HG02759 (cell line): Measurements from ENCODE around the gene ZDBF2.
"Not testable (repeated sequence)": the region's sequence is repeated elsewhere in the genome, so short reads cannot be mapped to it uniquely, and the experiment has no call there.

Source experiments
- ATAC-seq: cut with Tn5 transposase; IDR thresholded peaks from one replicate; pipeline ENCODE4 v1.9.1; 2021; ENCODE audit warnings: mild to moderate bottlenecking, moderate library complexity; ENCODE audit not compliant: unreplicated experiment

ZDBF2 gene

DNA sequence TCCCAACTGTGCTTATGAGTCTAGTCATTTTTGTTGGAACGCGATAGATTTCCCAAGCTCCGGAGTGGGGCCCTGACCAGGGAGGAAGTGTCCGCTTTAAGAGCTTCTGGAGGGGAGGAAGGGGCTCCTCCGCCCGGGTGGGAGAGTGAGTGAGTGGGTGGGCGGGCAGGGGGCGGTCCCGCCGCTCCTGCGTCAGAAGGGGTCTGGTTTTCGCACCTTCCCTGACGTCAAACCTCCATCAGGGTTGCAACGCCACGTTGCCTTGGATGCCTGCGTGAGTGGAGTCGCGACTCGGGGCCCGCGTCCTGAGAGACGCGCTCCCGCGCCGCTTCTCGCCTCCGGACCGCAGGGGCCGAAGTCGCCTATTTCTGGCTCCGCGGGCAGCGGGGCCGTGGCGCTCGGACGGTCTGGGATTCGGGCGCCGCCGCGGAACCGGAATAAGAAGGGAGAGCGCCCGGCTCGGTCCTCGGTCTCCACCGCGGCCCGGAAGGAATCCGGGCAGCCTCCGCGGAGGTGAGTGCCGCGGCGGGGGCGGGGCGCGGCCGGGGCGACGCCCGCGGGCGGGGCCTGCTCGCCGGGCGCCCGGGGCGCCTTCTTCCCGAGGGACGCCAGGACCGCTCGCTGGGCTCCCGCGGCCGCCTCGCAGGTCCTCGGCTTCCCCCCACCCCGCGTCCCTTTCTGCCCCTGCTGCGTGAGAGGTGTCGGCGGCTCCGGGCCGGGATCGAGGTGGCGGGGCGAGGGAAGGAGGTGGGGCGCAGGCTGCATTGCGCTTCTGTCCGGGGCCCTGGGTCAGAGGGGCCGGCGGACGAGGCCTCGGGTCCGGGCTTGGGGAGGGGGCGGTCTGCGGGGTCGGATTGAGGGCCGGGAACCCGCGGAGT, at the start of gene ZDBF2:
Gene ZDBF2, plus strand, starts transcription at position 230 of the 878 bp plus-strand sequence. CDS start 7,187 bp downstream, outside the sequence.
- peak; percentile 89 for ATAC-seq

- peak; percentile 87 for ATAC-seq
Measured at GRCh38 chr2:206225435-206226232, 48.8 kb upstream of the ZDBF2 start.

GRCh38 chr2:206228636-206229035, 45.8 kb upstream of the ZDBF2 start:
- not testable (repeated sequence) for ATAC-seq

- ATAC-seq = no peak
Measured at GRCh38 chr2:206229642-206230041, 44.8 kb upstream of the ZDBF2 start.

- no peak for ATAC-seq
Measured at GRCh38 chr2:206230060-206230762, 44.3 kb upstream of the ZDBF2 start.

GRCh38 chr2:206231669-206232286, 42.7 kb upstream of the ZDBF2 start:
- ATAC-seq = no peak

DNA sequence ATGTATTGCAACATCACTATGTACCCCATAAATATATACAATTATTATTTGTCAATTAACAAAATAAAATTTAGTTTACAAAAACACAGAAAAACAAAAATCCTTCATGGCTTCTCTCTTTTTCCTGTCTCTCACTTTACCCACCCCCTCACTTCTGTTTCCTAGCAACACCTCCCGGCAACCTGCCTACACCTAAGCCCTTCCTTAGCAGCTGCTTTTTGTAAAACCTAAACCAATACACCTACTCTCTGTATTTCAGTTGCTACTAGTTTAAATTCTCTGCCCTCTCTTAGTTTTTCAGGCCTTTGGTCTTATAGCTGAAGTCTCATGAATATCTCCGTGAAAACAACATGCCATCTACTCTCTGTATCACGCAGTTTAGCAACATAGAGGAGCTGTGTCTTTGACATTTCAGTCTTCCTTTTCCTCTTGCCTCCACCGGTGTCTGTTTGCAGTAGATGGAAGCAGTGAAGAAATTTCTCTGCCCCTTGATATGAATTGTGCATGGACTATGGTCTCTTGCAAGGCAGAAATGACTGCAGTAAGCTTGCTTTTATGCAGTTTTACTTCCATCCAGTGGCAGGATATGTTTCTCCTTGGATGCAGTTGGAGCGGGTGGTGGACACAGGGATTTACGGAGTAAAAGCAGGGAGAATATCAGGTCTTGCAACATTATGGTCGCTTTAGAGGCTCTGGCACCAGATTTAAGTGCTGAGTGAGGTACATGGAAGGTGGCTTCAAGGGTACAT, 42.0 kb upstream of the ZDBF2 start:
- ATAC-seq = no peak

GRCh38 chr2:206239157-206239556, 35.3 kb upstream of the ZDBF2 start:
- no peak for ATAC-seq

DNA sequence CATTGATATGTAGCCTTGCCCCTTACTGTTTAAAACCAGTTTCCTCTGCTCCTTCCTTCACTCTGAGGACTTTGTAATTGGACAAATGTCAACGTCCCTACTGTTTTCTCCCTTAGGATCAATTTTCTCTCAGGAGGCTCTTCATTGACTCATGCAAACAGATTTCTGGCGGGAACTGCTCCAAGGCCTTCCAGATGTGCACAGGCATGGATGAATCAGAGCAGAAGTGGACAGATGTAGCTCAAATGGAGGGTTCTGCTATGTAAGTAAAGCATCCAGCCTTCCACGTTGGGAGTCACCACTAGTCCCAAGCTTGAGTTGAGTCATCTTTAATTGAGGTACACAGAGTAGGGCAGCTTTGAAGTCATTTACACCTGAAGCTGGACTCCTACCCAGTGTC, 34.1 kb upstream of the ZDBF2 start:
- ATAC-seq = no peak

GRCh38 chr2:206241736-206242135, 32.7 kb upstream of the ZDBF2 start:
- no peak for ATAC-seq

DNA sequence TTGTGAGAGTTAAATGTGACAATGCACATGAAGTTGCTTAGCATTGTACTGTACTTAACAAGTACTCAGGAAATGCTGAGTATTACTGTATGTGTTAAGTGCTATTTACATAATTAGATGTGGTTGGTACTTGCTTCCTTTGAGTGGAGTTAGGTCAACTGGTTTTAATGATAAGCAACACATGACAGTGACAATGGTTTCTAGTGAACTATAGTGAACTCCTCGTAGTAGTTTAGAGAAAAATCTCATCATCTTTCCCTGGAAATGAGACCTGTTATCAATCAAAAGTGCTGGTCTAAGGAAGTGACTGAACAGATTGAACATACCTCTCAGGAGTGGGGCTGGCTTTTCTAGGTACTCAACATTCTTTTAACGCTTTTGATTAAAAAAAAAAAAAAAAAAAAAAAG, 29.2 kb upstream of the ZDBF2 start:
- ATAC-seq = peak; percentile 60

GRCh38 chr2:206250041-206250897, 24.2 kb upstream of the ZDBF2 start:
- peak; percentile 37 for ATAC-seq

- ATAC-seq = no peak
Measured at GRCh38 chr2:206253125-206253776, 21.2 kb upstream of the ZDBF2 start.

DNA sequence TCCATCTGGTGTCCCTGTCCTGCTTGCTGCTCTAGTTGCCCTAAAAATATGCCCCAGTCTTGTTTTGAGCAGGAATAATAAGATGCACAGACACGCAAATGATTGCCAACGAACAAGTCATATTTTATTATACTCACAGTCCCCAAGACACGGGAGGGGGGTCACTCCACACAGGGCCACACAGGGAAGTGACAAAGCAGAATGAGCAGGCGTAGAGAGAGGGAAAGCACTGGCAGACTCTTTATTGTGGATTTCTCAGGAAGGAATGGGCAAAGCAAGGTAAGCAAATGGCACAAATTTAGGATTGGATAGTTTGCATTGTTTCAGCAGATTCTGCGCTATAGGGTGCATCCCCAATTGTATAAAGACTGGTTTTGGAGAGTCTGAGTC, 20.7 kb upstream of the ZDBF2 start:
- ATAC-seq = no peak

- ATAC-seq = no peak
Measured at GRCh38 chr2:206255003-206255402, 19.5 kb upstream of the ZDBF2 start.

GRCh38 chr2:206256706-206257205, 17.7 kb upstream of the ZDBF2 start:
- ATAC-seq = no peak

DNA sequence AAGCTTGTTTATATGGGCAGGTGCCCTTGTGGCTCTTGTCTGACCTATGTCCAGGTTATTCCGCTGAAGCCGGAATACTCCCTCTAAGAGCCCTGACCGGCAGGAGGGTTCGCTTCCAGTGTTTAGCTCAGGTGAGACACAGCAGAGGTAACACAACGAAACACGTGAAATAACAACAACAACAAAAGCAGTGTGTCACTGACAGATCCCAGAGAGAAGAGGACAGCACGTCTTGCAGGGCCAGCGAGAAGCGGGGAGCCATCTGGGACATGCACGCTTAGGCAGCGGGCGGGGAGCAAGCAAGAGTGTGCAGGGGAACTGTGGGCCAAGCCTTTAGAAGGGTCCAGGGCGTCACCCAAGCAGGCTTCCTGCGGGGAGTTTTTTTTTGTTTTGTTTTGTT, 17.1 kb upstream of the ZDBF2 start:
- no peak for ATAC-seq

DNA sequence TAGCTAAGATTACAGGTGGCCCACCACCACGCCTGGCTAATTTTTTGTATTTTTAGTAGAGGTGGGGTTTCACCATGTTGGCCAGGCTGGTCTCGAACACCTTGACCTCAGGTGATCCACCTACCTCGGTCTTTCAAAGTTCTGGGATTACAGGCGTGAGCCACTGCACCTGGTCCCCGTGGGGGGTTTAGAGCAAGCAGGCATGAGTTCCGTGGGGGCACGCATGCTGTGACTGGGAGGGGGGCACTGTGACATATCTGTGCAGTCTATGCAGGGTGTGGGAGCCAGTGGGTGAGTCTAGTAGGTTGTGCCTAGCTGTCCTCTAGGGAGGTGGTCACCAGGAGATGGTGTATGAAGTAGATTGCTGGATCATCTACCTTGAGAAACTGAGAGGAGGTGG, 16.6 kb upstream of the ZDBF2 start:
- no peak for ATAC-seq
